HG03196 (cell line): ENCODE results near the gene CRB2.

Experiments used
- ATAC-seq: cut with Tn5 transposase; IDR thresholded peaks from one replicate; pipeline ENCODE4 v1.9.1; 2021; ENCODE audit not compliant: unreplicated experiment

The CRB2 gene

GRCh38 chr9:123361731-123362510 is 5.9 kb downstream of the CRB2 start:
- ATAC-seq: no peak

DNA sequence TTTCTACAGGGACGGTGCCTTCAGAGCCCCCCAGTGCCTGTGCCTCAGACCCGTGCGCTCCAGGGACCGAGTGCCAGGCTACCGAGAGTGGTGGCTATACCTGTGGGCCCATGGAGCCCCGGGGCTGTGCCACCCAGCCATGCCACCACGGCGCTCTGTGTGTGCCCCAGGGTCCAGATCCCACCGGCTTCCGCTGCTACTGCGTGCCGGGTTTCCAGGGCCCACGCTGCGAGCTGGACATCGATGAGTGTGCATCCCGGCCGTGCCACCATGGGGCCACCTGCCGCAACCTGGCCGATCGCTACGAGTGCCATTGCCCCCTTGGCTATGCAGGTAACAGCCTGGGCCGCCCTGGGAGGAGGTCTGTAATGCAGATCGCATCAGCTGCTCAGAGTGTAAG is 6.9 kb downstream of the CRB2 start:
- no peak for ATAC-seq

DNA sequence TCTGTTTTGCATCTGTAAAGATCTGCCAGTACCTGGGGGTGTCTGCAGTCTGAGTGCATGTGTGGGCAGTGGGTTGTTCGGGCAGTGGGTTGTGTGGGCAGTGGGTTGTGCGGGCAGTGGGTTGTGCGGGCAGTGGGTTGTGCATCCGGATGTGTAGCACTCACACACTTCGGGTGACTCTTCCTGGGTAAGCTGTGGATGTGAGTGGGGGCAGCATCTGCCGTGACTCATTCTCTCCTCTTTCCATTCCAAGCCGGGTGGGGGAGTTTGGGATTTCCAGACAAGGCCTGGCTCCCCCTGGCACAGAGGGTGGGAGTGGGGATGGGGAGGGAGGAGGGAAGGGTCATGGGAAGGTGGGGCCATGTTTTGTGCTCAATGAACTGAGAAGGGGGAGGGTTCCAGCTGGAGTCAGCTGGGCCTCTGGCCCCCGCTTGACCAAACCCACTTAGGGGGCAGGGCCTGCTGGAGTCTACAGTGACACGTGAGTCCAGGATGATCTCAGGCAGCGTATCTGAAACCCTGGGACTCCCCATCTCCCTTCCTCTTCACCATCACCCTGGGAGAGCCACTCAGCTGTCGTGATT is 8.3 kb downstream of the CRB2 start:
- ATAC-seq: no peak

DNA sequence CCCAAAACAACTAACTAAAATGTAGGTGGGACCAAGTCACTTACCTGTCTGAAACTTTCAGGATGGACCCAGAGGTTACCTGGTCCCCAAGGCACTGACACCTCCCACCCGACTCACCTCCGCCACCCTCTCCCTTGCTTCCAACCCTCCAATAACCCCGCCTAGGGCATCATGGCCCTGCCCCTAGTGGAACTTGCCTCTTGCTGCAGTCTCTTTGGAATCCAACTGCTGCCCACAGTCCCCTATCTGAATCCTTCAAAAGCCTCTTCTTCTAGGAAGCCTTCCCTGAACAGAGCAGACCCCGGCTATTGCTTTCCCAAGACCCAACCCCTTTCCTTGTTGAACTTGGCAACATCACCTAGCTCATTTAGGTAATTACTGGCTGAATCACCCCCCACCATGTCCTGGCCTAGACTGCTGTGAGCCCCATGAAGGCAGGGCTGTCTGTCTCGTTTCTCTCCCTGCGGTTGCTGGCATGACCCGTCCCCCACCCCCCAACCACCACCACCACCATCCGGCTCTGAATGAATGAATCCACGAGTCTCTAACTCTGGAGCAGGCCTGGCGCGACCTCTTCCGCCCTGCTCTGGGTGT is 9.4 kb downstream of the CRB2 start:
- ATAC-seq: no peak

GRCh38 chr9:123365881-123366528 is 10.0 kb downstream of the CRB2 start:
- ATAC-seq: no peak

DNA sequence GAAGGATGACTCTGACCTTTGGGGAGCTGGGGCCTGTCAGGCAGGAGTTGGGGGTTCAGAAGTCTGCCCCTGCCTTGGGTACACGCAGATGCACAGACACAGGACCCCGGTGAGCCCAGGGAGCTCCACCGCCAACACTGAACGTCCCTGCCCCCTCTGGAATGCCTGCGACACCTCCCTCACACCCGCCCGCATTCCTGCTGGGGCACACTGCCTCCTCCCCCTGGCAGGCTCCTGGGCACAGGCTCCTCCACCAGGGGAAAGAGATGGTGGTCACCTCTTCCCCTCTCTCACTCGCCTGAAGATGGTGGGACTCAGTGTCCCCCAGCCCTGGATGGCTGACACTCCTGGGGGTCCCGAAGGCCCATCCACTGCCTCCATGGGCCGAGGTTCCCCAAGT is 12.0 kb downstream of the CRB2 start:
- no peak for ATAC-seq

GRCh38 chr9:123368536-123369153 is 12.6 kb downstream of the CRB2 start:
- ATAC-seq: no peak

DNA sequence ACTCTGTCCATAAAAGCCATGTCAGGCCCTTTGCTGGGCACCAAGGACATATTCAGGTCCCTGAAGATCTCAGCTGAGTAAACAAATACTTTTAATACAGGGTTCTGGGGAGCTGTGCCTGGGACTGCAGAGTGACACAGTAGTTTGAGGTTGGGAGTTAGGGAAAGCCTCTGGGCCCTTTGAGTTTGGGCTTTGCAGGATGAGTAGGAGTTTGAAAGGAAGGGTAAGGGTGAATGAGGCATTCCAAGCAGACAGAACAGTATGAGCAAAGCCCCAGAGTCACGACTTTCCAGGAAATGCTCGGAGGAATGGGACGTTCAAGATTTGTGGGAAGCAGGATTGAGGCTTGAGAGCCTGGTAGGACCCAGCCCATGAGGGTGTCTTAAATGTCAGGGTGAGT is 13.3 kb downstream of the CRB2 start:
- ATAC-seq: no peak

DNA sequence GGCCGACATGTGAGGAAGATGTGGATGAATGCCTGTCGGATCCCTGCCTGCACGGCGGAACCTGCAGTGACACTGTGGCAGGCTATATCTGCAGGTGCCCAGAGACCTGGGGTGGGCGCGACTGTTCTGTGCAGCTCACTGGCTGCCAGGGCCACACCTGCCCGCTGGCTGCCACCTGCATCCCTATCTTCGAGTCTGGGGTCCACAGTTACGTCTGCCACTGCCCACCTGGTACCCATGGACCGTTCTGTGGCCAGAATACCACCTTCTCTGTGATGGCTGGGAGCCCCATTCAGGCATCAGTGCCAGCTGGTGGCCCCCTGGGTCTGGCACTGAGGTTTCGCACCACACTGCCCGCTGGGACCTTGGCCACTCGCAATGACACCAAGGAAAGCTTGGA is 14.1 kb downstream of the CRB2 start:
- no peak for ATAC-seq

DNA sequence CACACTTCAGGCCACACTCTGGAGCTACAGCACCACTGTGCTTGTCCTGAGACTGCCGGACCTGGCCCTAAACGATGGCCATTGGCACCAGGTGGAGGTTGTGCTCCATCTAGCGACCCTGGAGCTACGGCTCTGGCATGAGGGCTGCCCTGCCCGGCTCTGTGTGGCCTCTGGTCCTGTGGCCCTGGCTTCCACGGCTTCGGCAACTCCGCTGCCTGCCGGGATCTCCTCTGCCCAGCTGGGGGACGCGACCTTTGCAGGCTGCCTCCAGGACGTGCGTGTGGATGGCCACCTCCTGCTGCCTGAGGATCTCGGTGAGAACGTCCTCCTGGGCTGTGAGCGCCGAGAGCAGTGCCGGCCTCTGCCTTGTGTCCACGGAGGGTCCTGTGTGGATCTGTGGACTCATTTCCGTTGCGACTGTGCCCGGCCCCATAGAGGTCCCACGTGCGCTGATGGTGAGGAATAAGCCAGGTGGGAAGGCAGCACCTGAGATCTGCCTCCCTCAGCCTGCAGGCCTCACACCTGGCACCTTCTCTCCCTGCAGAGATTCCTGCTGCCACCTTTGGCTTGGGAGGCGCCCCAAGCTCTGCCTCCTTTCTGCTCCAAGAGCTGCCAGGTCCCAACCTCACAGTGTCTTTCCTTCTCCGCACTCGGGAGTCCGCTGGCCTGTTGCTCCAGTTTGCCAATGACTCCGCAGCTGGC is 14.7 kb downstream of the CRB2 start:
- ATAC-seq: no peak

DNA sequence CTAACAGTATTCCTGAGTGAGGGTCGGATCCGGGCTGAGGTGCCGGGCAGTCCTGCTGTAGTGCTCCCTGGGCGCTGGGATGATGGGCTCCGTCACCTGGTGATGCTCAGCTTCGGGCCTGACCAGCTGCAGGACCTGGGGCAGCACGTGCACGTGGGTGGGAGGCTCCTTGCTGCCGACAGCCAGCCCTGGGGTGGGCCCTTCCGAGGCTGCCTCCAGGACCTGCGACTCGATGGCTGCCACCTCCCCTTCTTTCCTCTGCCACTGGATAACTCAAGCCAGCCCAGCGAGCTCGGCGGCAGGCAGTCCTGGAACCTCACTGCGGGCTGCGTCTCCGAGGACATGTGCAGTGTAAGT is 15.2 kb downstream of the CRB2 start:
- no peak for ATAC-seq

GRCh38 chr9:123371805-123372590 is 16.0 kb downstream of the CRB2 start:
- ATAC-seq: no peak

DNA sequence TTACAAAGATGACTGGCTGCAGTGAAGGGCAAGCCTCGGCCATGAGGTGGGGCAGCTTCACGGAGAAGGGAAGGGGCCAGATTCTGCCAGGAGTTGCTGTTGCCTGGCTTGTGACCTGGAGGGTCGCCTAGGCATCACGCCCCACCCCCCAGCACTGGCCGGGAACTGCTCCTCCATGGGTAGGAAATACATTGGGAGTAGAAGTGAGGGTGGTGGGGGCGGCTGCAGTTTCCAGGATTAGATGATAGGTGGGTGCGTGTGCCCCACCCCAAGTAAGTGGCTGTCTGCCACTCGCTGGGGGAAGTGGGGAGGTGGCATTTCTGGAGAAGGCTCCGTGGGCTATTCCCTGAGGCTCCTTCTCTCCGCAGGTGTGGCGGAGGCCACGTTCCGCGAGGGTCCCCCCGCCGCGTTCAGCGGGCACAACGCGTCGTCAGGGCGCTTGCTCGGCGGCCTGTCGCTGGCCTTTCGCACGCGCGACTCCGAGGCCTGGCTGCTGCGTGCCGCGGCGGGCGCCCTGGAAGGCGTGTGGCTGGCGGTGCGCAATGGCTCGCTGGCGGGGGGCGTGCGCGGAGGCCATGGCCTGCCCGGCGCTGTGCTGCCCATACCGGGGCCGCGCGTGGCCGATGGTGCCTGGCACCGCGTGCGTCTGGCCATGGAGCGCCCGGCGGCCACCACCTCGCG is 16.9 kb downstream of the CRB2 start:
- ATAC-seq: no peak

GRCh38 chr9:123373447-123373923 is 17.5 kb downstream of the CRB2 start:
- ATAC-seq: no peak

DNA sequence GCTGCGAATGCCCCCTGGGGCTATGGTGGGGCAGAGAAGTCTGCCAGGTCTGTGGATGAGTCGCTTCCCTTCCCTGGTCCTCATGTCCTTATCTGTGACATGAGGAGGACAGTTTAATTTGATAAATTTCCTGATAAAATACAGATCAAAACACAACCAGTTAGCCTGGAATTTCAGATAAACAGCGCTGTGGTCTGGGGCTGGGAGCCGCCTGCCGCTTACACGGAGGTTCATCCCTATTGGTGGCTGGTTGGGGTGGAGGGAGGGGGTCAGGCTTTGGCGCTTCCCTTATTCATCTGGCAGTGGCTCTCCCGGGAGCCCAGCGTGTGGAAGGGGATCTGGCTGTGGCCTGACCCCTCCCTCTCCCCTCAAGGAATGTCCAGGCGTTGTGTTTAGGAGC is 17.9 kb downstream of the CRB2 start:
- ATAC-seq: no peak

GRCh38 chr9:123375469-123376132 is 19.6 kb downstream of the CRB2 start:
- ATAC-seq: no peak

DNA sequence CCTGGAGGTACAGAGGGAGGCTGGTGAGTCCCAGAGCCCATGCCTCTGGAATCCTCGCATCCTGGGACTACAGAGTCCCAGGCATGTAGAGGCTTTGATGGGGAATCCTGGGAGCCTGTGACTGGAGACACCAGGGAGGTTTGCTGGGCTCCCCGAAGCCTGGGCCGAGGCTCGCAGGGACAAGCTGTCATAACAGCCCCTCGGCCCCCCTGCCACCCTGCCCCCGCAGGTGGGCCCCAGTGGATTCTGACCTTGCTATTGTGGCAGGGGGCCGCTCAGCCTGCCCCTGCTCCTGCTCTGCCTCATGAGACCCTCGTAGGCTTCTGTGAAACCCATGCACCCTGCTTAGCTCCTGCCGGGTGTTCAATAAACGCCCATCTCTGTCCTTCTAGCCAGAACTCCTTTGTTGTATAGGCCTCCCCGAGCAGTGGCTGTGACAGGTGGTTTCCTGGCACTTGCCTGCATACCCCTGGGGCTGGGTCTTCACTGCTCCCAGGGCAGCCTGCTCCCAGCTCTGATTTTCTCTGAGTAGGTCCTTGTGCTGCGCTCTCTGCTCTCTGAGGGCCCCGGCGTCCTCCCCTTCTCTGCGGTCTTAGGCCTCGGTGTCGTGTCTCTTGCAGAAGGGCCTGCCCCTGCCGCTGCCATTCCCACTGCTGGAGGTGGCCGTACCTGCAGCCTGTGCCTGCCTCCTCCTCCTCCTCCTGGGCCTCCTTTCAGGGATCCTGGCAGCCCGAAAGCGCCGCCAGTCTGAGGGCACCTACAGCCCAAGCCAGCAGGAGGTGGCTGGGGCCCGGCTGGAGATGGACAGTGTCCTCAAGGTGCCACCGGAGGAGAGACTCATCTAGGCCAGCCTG is 20.4 kb downstream of the CRB2 start:
- ATAC-seq: no peak
